Medulla oblongata (tissue), 1 donor: ENCODE data around the gene NPEPL1.
"Not testable (repeated sequence)": the region's sequence is repeated elsewhere in the genome, so short reads cannot be mapped to it uniquely, and the experiment has no call there.

Experiments
- DNase-seq: peaks from one replicate; pipeline ENCODE4 v3.0.0-alpha.2; 2015; ENCODE audit errors: extremely low spot score

Gene NPEPL1

GRCh38 chr20:58757647-58758046, 65.0 kb downstream of the NPEPL1 start:
- DNase-seq, result not testable (repeated sequence)

GRCh38 chr20:58759947-58760346, 67.3 kb downstream of the NPEPL1 start:
- no peak for DNase-seq

- peak; percentile 8 for DNase-seq
Measured at GRCh38 chr20:58760856-58761255, 68.3 kb downstream of the NPEPL1 start.

- no peak for DNase-seq
Measured at GRCh38 chr20:58762120-58762519, 69.5 kb downstream of the NPEPL1 start.

GRCh38 chr20:58763076-58763475, 70.5 kb downstream of the NPEPL1 start:
- no peak for DNase-seq
